B cell (primary cell): Measurements from ENCODE around the gene BOC. TPM values are rescaled to one million over a fixed set of nuclear protein-coding genes. Genes with fewer than 3 reads are reported as not detected.

ENCODE experiments used
- ATAC-seq: fragments of 200-7000 bp; cut with Tn5 transposase; one replicate; pipeline ENCODE4 v1.10.0; 2021; ENCODE audit warnings: low read depth, mild to moderate bottlenecking, moderate number of reproducible peaks, moderate library complexity
- CTCF ChIA-PET: fragments of 350-600 bp; sonication (Branson Sonifier 250); formaldehyde crosslinking; loops from one replicate; lab custom pipeline; 2021; ENCODE audit warnings: antibody characterized with exemption, inconsistent platforms; lab: Charles Lee
- POLR2A ChIA-PET: fragments of 350-600 bp; sonication (Branson Sonifier 250); formaldehyde crosslinking; loops from one replicate; lab custom pipeline; 2021; ENCODE audit warnings: antibody characterized with exemption; lab: Charles Lee
- DNase-seq: peaks from one replicate; pipeline ENCODE4 v3.0.0; 2013
- H2AFZ ChIP-seq: 2 replicates; pipeline ENCODE4 v1.6.1; 2012; ENCODE audit warnings: mild to moderate bottlenecking, low read depth, low read length; ENCODE audit not compliant: insufficient read depth, poor library complexity, severe bottlenecking
- H3K27ac ChIP-seq, 2 donors: 1 replicate in 1 of 2; 2 replicates in 1 of 2; pipeline ENCODE4 v1.5.1; 2012 to 2013; ENCODE audit warnings: low read length in 2 of 2, mild to moderate bottlenecking in 2 of 2, moderate library complexity in 1 of 2
- H3K27me3 ChIP-seq, 4 experiments: fragments of 200-600 bp in 1 of 4; sonication (generic) in 1 of 4; replicated peaks in 1 of 4; 1 replicate in 2 of 4; 2 replicates in 2 of 4; pipeline versions ENCODE4 v1.6.1 to v1.7.0; 2013 to 2016; ENCODE audit warnings: low read length in 3 of 4, mild to moderate bottlenecking in 2 of 4, mixed read lengths in 1 of 4, moderate library complexity in 1 of 4; ENCODE audit not compliant: insufficient read depth in 4 of 4, control insufficient read depth in 3 of 4; ENCODE audit errors: control extremely low read depth in 1 of 4
- H3K36me3 ChIP-seq, 2 experiments: replicated peaks in 1 of 2; 1 replicate in 1 of 2; 2 replicates in 1 of 2; pipeline versions ENCODE4 v1.6.1 to v1.7.1; 2013; ENCODE audit warnings: low read length in 1 of 2; ENCODE audit not compliant: insufficient read depth in 2 of 2, control insufficient read depth in 1 of 2; ENCODE audit errors: control extremely low read depth in 1 of 2, extremely low read depth in 1 of 2
- H3K4me1 ChIP-seq, 2 donors: fragments of 200-600 bp in 1 of 2; sonication (generic) in 1 of 2; 1 replicate in 1 of 2; 2 replicates in 1 of 2; pipeline versions ENCODE4 v1.5.1 to v1.6.1; 2013 to 2017; ENCODE audit warnings: low read length in 2 of 2; ENCODE audit not compliant: control insufficient read depth in 2 of 2, insufficient read depth in 2 of 2
- H3K4me2 ChIP-seq: replicated peaks from 2 replicates; pipeline ENCODE3; 2012; ENCODE audit warnings: mild to moderate bottlenecking, low read depth, low read length; ENCODE audit not compliant: poor library complexity, severe bottlenecking
- H3K4me3 ChIP-seq, 5 experiments: fragments of 200-600 bp in 1 of 5; sonication (generic) in 1 of 5; 1 replicate in 3 of 5; 2 replicates in 2 of 5; pipeline versions ENCODE4 v1.5.1 to v1.7.0; 2011 to 2016; ENCODE audit warnings: low read length in 4 of 5, mild to moderate bottlenecking in 4 of 5, low read depth in 2 of 5, control low read depth in 1 of 5, moderate library complexity in 1 of 5; ENCODE audit not compliant: insufficient read depth in 1 of 5; ENCODE audit errors: control extremely low read depth in 1 of 5, extremely low read depth in 1 of 5
- H3K79me2 ChIP-seq: fragments of 200-600 bp; sonication (generic); one replicate; pipeline ENCODE4 v1.6.0; 2016; ENCODE audit warnings: low read length; ENCODE audit not compliant: control insufficient read depth, insufficient read depth
- H3K9ac ChIP-seq: fragments of 200-600 bp; sonication (generic); 2 replicates; pipeline ENCODE4 v1.6.1; 2017; ENCODE audit warnings: mild to moderate bottlenecking, low read length, moderate library complexity
- H3K9me3 ChIP-seq, 3 donors: one replicate each; pipeline versions ENCODE4 v1.6.1 to v1.7.1; 2013; ENCODE audit warnings: low read length in 2 of 3; ENCODE audit not compliant: control insufficient read depth in 2 of 3, insufficient read depth in 1 of 3; ENCODE audit errors: control extremely low read depth in 1 of 3
- H4K20me1 ChIP-seq: 2 replicates; pipeline ENCODE4 v1.6.0; 2012; ENCODE audit warnings: mild to moderate bottlenecking, low read length; ENCODE audit not compliant: insufficient read depth, control insufficient read depth, poor library complexity, severe bottlenecking
- H3K27ac Mint-ChIP-seq: one replicate; pipeline ENCODE4 v1.8.0; 2021; ENCODE audit warnings: mixed read lengths
- H3K27me3 Mint-ChIP-seq: one replicate; pipeline ENCODE4 v1.8.0; 2021; ENCODE audit warnings: mixed read lengths
- H3K4me1 Mint-ChIP-seq: one replicate; pipeline ENCODE4 v1.8.0; 2021; ENCODE audit warnings: mixed read lengths
- H3K4me3 Mint-ChIP-seq: one replicate; pipeline ENCODE4 v1.8.0; 2021; ENCODE audit warnings: mixed read lengths
- H3K9me3 Mint-ChIP-seq: one replicate; pipeline ENCODE4 v1.8.0; 2022; ENCODE audit warnings: mixed read lengths; ENCODE audit not compliant: insufficient read depth
- EZH2 ChIP-seq: IDR thresholded peaks from 2 replicates; pipeline ENCODE4 v1.6.1; 2012; ENCODE audit warnings: borderline replicate concordance, low read depth, mild to moderate bottlenecking, moderate library complexity, low read length; ENCODE audit not compliant: insufficient read depth, poor library complexity, severe bottlenecking
- WGBS: methylation state at CpG from one replicate; pipeline ENCODE4 v1.1.5; 2013; ENCODE audit warnings: missing lambda C conversion rate; ENCODE audit not compliant: insufficient coverage; 5-methylcytosine and 5-hydroxymethylcytosine counted together
- intact Hi-C: fragments of 100-400 bp; cut with micrococcal nuclease; formaldehyde crosslinking; loops from one replicate; pipeline ENCODE4 v1.10.0; 2022
- polyA plus RNA-seq: library from polyadenylated mRNA; depleted of rRNA; stranded (reverse); fragments of >200 nt; gene quantifications from 2 replicates; pipeline ENCODE4 v1.2.3, GENCODE V29; 2012
- total RNA-seq, 2 donors: library from RNA; stranded (reverse); fragments of 120-200 nt in 1 of 2; gene quantifications; 1 replicate in 1 of 2; 2 replicates in 1 of 2; pipeline versions ENCODE4 v1.2.3 to v1.2.4, GENCODE V29; 2013 to 2022
- TF ChIP-seq, protein P1 (sequence below): fragments of 200-600 bp; IDR thresholded peaks from one replicate; pipeline ENCODE4 v1.8.0; 2022; ENCODE audit warnings: antibody characterized with exemption, mild to moderate bottlenecking

BOC gene
- total and polyA plus RNA-seq, 2 donors (not counting 1 experiment from before 2014, with no cell fraction given) = 0.12 to 2.0 TPM

DNA sequence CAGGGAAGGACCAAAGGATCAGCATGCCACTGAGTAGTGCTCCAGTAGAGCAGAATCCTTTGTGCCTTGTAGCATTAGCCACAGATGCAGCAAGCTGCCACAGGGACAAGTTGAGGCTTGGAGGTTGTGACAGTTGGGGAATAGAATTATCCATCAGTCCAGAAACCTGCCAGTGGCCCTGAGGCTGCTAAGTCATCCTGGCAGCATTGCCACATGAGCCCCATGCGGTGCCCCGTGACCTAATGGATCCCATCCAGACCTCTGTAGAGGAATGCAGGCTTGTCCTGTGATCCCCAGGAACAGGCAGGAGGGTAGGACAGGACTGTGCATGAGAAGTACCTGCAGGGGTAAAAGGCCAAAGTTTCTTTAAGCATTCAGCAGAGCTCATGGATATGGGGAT lies 51.7 kb downstream of the BOC start:
- no peaks in the 10 kb centered on the region for H3K27me3 ChIP-seq
- no peaks in the 10 kb centered on the region for H3K36me3 ChIP-seq
- no peaks in the 10 kb centered on the region for H3K4me1 ChIP-seq
- Mint-ChIP-seq H3K4me1 (no peaks in the 10 kb centered on the region), H3K4me3 (no peak overlapping the region), H3K27ac (no peak overlapping the region), H3K27me3 (peaks cover 19% of the 10 kb centered on the region), H3K9me3 (no peaks in the 10 kb centered on the region)
- DNase-seq (no peak), ATAC-seq (no peak)
- no peak overlapping the region for H3K27ac ChIP-seq
- TF ChIP-seq, protein P1, sequence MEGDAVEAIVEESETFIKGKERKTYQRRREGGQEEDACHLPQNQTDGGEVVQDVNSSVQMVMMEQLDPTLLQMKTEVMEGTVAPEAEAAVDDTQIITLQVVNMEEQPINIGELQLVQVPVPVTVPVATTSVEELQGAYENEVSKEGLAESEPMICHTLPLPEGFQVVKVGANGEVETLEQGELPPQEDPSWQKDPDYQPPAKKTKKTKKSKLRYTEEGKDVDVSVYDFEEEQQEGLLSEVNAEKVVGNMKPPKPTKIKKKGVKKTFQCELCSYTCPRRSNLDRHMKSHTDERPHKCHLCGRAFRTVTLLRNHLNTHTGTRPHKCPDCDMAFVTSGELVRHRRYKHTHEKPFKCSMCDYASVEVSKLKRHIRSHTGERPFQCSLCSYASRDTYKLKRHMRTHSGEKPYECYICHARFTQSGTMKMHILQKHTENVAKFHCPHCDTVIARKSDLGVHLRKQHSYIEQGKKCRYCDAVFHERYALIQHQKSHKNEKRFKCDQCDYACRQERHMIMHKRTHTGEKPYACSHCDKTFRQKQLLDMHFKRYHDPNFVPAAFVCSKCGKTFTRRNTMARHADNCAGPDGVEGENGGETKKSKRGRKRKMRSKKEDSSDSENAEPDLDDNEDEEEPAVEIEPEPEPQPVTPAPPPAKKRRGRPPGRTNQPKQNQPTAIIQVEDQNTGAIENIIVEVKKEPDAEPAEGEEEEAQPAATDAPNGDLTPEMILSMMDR = no peak
- TF ChIP-seq EZH2 = no peak
- 100% methylated on average over 2 of the region's 2 CpGs for WGBS
- CTCF ChIA-PET = interaction anchor here (0.5 to 2.6 kb wide), 2 partner anchors 25 to 36 kb away, joined by 3 to 8 read pairs; no protein-coding TSS in a partner anchor
- no peak overlapping the region for H3K4me2 ChIP-seq
- H2AFZ ChIP-seq = no peak overlapping the region
- H4K20me1 ChIP-seq = no peaks in the 10 kb centered on the region
- no peaks in the 10 kb centered on the region for H3K79me2 ChIP-seq
- no peak overlapping the region for H3K4me3 ChIP-seq
- no peaks in the 10 kb centered on the region for H3K9me3 ChIP-seq
- intact Hi-C loops = no loop called here
- no peak overlapping the region for H3K9ac ChIP-seq
- POLR2A ChIA-PET = no interaction called here

DNA sequence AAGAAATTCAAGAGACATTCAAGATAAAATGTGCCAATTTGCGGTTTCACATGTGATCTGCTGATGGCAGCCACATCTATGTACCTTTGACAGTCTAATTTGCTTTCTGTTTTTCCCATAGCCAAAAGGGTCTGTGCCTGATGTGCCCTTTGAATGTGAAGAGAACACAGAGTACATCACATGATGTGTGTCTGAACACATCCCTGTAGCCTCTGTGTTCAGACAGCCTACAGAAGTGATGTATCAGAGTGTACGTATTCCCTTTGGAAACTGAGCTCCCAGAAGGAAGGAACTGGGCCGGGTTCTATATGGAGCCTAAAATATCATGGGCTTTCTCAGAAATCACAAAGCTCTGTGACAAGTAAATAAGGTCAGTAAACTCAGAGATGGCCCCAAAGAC lies 52.4 kb downstream of the BOC start:
- no peak for TF ChIP-seq EZH2
- TF ChIP-seq, protein P1 = no peak
- ChIA-PET POLR2A (no interaction called here), CTCF (interaction anchor here (1.6 to 2.6 kb wide), 2 partner anchors 24 to 26 kb away, joined by 5 to 8 read pairs; no protein-coding TSS in a partner anchor)
- H3K27ac Mint-ChIP-seq = no peak overlapping the region
- no peaks in the 10 kb centered on the region for H3K27me3 ChIP-seq
- intact Hi-C loops = no loop called here
- H3K9me3 ChIP-seq = no peaks in the 10 kb centered on the region
- H3K9me3 Mint-ChIP-seq = no peaks in the 10 kb centered on the region
- no peak overlapping the region for H3K4me3 ChIP-seq
- no peaks in the 10 kb centered on the region for H4K20me1 ChIP-seq
- no peaks in the 10 kb centered on the region for H3K36me3 ChIP-seq
- H3K4me3 Mint-ChIP-seq = no peak overlapping the region
- peaks cover 19% of the 10 kb centered on the region for H3K27me3 Mint-ChIP-seq
- H3K4me1 ChIP-seq = no peaks in the 10 kb centered on the region
- no peaks in the 10 kb centered on the region for H3K4me1 Mint-ChIP-seq
- no peak for ATAC-seq
- 94% methylated on average over 2 of the region's 3 CpGs for WGBS
- no peak overlapping the region for H3K9ac ChIP-seq
- no peak overlapping the region for H2AFZ ChIP-seq
- no peaks in the 10 kb centered on the region for H3K79me2 ChIP-seq
- no peak overlapping the region for H3K4me2 ChIP-seq
- DNase-seq = no peak
- H3K27ac ChIP-seq = no peak overlapping the region
